Adrenal gland (tissue), 12 donors: ENCODE results near the gene FBXW8. TPM values are rescaled to one million over a fixed set of nuclear protein-coding genes. Genes with fewer than 3 reads are reported as not detected.

Experiments used
- DNase-seq, 7 donors: peaks; one replicate each; pipeline ENCODE4 v3.0.0-alpha.2; 2019 to 2020
- H3K27ac ChIP-seq, 5 donors: fragments of 200-600 bp; sonication (generic) in 4 of 5; 1 replicate in 3 of 5; 2 replicates in 2 of 5; pipeline versions ENCODE4 v1.5.1 to v1.8.0; 2016 to 2020; ENCODE audit warnings: mild to moderate bottlenecking in 1 of 5
- H3K27me3 ChIP-seq: fragments of 200-600 bp; 2 replicates; pipeline ENCODE4 v1.8.0; 2021
- H3K36me3 ChIP-seq, 2 donors: fragments of 200-600 bp; replicated peaks in 1 of 2; 1 replicate in 1 of 2; 2 replicates in 1 of 2; pipeline versions ENCODE4 v1.5.1 to v1.8.0; 2018 to 2022
- H3K4me1 ChIP-seq, 2 donors: fragments of 200-600 bp; replicated peaks in 1 of 2; 1 replicate in 1 of 2; 2 replicates in 1 of 2; pipeline versions ENCODE4 v1.5.1 to v1.8.0; 2018 to 2021
- H3K4me3 ChIP-seq, 4 donors: fragments of 200-600 bp; sonication (generic) in 3 of 4; one replicate each; pipeline ENCODE4 v1.5.1; 2016 to 2018
- H3K9me3 ChIP-seq, 3 donors: fragments of 200-600 bp; sonication (generic) in 1 of 3; replicated peaks in 1 of 3; 1 replicate in 2 of 3; 2 replicates in 1 of 3; pipeline versions ENCODE4 v1.5.1 to v1.8.0; 2016 to 2021
- POLR2A ChIP-seq, 2 donors: fragments of 450-650 bp; IDR thresholded peaks; one replicate each; pipeline ENCODE4 v1.6.1; 2017; ENCODE audit warnings: antibody characterized with exemption in 2 of 2, mild to moderate bottlenecking in 2 of 2, moderate library complexity in 1 of 2
- WGBS, 4 donors: extraction: QIAGEN DNeasy Blood & Tissue Kit in 2 of 4; methylation state at CpG; one replicate each; pipeline versions ENCODE4 v1.1.5 to v1.1.7; 2013 to 2017; 5-methylcytosine and 5-hydroxymethylcytosine counted together
- intact Hi-C, 2 donors: fragments of 100-400 bp; cut with DNase I; formaldehyde crosslinking; loops; one replicate each; pipeline versions ENCODE4 v1.14.1 to v1.15.0; 2022 to 2023
- polyA plus RNA-seq, 3 donors: library from polyadenylated mRNA; stranded (reverse); fragments of 200-250 nt in 2 of 3; fragments of 350-450 nt in 1 of 3; fragmentation: Illumina TruSeq in 1 of 3; extraction: RNeasy Lipid Tissue Mini Kit (QIAGEN cat#74804) in 1 of 3; gene quantifications; one replicate each; pipeline ENCODE4 v1.2.3, GENCODE V29; 2013 to 2014
- total RNA-seq, 9 donors: library from RNA; depleted of rRNA in 4 of 9; stranded (reverse); fragments of >200 nt in 4 of 9; fragments of 120-200 nt in 1 of 9; fragmentation: NEBNext Ultra II Directional in 1 of 9; extraction: Animal tissue kit (Norgen Biotek cat#: 25700) in 1 of 9; gene quantifications; one replicate each; pipeline versions ENCODE4 v1.1.0 to v1.2.4, GENCODE V29; 2013 to 2023
- TF ChIP-seq, protein P1 (sequence below), 6 experiments: fragments of 450-650 bp in 4 of 6; fragments of 200-600 bp in 2 of 6; sonication (generic) in 1 of 6; IDR thresholded peaks; 1 replicate in 5 of 6; 2 replicates in 1 of 6; pipeline versions ENCODE4 v1.5.1 to v1.8.0; 2016 to 2021; ENCODE audit warnings: antibody characterized with exemption in 6 of 6, mild to moderate bottlenecking in 2 of 6, moderate library complexity in 1 of 6
- donor health status: healthy with polysubstance abuse.
- donor health status: Bipolar disorder and iron deficiency.
- donor health status: DM: yes; HTN: yes; CAD: no.
- donor health status: DM: no; HTN: no; CAD: no.
- donor health status: DM: no; HTN: no; CAD: no.
- donor health status: DM: yes; HTN: yes; CAD: no.

The FBXW8 gene
- total and polyA plus RNA-seq, 12 donors: 2.9 to 19.1 (median 14.3) TPM

DNA sequence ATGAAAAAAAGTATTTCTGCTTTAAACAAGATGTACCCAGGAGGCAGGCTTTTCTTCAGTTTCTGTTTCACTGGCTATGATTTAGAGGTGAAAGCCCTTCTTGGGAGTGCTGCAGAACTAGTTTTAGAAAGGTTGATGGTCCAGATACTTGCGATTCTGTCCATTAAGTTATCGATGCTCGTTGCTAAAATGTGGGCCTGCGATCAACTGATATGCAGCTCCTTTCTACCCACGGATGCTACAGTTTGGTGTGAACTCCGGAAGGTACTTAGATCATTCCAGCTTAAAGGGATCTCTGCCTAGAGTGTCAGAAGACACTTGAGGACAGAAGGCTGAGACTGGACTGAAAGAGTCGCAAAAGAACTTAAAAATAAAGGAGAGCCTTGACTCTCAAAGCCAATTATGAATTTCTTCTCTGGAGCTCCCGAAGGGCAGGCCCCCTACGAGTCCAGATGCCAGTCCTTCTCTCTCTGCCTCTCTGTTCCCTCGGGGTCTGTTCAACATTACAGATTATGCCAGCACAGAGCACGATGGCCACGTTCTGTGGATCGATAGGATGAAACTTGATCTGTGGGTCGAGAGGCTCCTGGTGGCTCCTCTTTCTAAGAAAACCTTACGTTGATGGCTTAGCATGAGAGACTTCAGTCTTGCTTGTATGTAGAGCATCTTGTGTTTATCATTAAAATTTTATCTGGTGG, 40.0 kb downstream of the FBXW8 start:
- Histone ChIP-seq H3K36me3 (no peaks in the 10 kb centered on the region), H3K9me3 (no peaks in the 10 kb centered on the region), H3K4me3 (no peak overlapping the region), H3K27ac (no peak overlapping the region), H3K27me3 (no peaks in the 10 kb centered on the region), H3K4me1 (peaks cover 0 to 2% of the 10 kb centered on the region in 2 donors)
- no peak for DNase-seq
- TF ChIP-seq, protein P1, sequence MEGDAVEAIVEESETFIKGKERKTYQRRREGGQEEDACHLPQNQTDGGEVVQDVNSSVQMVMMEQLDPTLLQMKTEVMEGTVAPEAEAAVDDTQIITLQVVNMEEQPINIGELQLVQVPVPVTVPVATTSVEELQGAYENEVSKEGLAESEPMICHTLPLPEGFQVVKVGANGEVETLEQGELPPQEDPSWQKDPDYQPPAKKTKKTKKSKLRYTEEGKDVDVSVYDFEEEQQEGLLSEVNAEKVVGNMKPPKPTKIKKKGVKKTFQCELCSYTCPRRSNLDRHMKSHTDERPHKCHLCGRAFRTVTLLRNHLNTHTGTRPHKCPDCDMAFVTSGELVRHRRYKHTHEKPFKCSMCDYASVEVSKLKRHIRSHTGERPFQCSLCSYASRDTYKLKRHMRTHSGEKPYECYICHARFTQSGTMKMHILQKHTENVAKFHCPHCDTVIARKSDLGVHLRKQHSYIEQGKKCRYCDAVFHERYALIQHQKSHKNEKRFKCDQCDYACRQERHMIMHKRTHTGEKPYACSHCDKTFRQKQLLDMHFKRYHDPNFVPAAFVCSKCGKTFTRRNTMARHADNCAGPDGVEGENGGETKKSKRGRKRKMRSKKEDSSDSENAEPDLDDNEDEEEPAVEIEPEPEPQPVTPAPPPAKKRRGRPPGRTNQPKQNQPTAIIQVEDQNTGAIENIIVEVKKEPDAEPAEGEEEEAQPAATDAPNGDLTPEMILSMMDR (IDR thresholded peaks at IDR 0.05): no peak
- TF ChIP-seq POLR2A (IDR thresholded peaks at IDR 0.05): no peak
- WGBS, 4 donors: 88 to 92% (median 90%) methylated on average over 15 of the region's 15 CpGs
- intact Hi-C loops: no loop called here

DNA sequence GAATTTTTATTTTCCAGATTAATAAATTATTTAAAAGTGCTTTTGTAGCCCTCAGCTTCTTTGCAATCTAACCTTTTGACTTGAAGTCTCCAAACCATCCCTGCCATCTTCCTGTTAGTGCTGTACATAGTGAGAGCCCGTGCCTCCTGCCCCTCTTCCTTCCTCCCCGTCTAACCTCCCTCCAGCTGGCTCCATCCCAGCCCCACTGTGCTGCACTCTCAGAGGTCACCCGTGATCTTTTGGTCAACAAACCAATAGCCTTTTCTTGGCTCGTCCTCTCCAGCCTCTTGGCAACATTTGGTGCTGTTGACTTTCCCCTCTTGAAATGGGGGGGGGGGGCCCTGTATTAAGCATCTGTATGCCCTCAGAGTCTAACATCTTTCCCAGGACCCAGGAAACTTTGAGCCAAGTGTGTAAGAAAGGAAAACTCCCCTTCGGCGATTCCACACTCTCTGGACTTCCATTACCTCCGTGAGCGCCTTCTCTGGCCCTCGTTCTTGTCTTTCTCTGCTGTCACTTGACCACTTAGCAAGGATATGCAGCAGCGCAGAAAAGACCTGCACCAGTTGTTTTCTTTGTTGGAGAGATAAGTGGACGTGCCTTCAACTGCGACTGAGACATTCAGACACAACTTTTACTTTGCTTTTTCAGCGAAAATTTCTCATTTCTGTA, 44.1 kb downstream of the FBXW8 start:
- Histone ChIP-seq H3K9me3 (no peaks in the 10 kb centered on the region), H3K27ac (no peak overlapping the region), H3K4me3 (no peak overlapping the region), H3K27me3 (no peaks in the 10 kb centered on the region), H3K4me1 (peaks cover 0 to 6% of the 10 kb centered on the region in 2 donors), H3K36me3 (no peaks in the 10 kb centered on the region)
- WGBS, 4 donors: 73 to 78% (median 77%) methylated on average over 13 of the region's 13 CpGs
- intact Hi-C loops: no loop called here
- TF ChIP-seq, protein P1 (IDR thresholded peaks at IDR 0.05): no peak
- no peak for TF ChIP-seq POLR2A (IDR thresholded peaks at IDR 0.05)
- DNase-seq: peak in 3 of 7 donors; percentile 10 to 25 (median 13)

DNA sequence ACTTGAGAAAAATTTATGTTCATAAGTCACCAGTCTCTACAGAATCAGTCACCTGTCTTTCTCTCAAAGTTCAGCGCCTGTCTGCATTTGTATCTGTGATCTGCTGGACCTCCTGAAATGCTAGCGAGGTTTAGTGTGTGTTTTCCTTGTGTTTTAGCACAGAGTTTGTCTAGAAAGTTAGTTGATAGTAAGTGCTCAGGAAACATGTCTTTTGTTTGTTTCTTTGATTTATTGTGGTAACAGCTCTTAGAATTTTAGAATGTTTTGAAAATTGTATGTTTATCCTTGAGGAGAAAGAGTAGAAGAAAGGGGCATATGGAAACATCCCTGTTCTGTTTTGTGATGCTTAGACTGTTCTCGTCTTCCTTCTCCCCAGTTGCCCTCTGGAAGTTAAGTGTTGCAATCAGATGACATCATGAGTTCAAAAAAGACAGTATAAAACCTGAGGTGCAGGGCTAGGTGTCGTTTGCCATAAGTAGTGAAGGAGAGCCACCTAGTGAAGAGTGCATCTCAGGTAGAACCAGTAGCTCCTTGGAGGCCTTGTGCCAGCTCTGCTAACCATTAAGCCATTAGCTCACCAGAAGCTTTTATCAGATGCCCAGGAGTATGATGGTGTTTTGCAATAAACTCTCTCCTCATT, 44.8 kb downstream of the FBXW8 start:
- intact Hi-C loops: no loop called here
- H3K36me3 ChIP-seq: no peaks in the 10 kb centered on the region
- no peak overlapping the region for H3K27ac ChIP-seq
- no peaks in the 10 kb centered on the region for H3K9me3 ChIP-seq
- DNase-seq: no peak
- no peaks in the 10 kb centered on the region for H3K27me3 ChIP-seq
- no peak overlapping the region for H3K4me3 ChIP-seq
- no peak for TF ChIP-seq POLR2A (IDR thresholded peaks at IDR 0.05)
- TF ChIP-seq, protein P1 (IDR thresholded peaks at IDR 0.05): no peak
- WGBS, 4 donors: 75 to 88% (median 80%) methylated on average over 4 of the region's 4 CpGs
- H3K4me1 ChIP-seq: peaks cover 0 to 6% of the 10 kb centered on the region in 2 donors

DNA sequence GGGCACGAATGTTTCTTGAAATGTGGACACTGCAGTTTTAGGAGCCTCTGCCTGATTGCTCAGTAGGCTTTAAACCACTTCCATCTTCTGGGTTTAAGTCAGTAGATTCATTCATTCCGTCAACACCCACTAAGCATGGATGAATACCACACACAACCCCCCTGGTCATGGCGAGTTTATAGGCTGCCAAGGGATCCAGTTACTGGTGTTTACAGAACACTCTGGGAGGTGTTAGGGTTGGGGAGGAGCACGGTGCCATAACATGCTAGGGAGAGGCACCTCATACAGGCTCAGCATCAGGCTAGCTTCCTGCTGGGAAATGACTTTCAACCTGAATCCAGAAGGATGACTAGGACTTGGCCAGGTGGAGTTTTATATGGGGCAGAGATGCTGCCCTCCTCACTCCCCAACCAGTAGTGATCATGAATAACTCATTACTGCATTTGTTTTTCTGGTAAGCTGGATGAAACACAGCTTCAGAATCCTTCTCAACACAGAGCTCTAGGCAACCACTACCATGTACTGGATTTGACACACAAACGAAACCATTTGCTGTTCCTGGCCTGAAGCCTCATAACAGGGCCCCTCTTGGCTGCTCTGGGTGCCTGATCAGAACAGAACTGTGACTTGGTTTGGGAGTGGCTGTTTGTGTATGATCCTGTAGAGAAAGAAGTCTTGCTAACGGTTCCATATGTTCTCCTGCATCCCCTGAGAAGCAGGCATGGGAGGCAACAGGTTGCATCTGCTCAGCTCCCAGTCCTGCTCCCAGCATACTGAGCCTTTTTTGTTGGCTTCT, 47.9 kb downstream of the FBXW8 start:
- Histone ChIP-seq H3K4me3 (no peak overlapping the region), H3K27me3 (no peaks in the 10 kb centered on the region), H3K27ac (no peak overlapping the region), H3K9me3 (no peaks in the 10 kb centered on the region), H3K36me3 (no peaks in the 10 kb centered on the region), H3K4me1 (peaks cover 0 to 6% of the 10 kb centered on the region in 2 donors)
- 84 to 92% (median 87%) methylated on average over 6 of the region's 6 CpGs for WGBS, 4 donors
- TF ChIP-seq POLR2A (IDR thresholded peaks at IDR 0.05): no peak
- TF ChIP-seq, protein P1 (IDR thresholded peaks at IDR 0.05): no peak
- no peak for DNase-seq
- intact Hi-C loops: no loop called here
